Spleen (tissue), 7 donors: ENCODE data around the gene KLHDC2.
"Not testable (repeated sequence)": the region's sequence is repeated elsewhere in the genome, so short reads cannot be mapped to it uniquely, and the experiment has no call there.

Source experiments
- CTCF ChIP-seq, 11 experiments: fragments of 200-600 bp in 7 of 11; fragments of 450-650 bp in 4 of 11; sonication (generic) in 4 of 11; IDR thresholded peaks in 8 of 11; conservative IDR thresholded peaks in 3 of 11; 1 replicate in 7 of 11; 2 replicates in 4 of 11; pipeline versions ENCODE4 v1.4.0 to v1.8.0; 2016 to 2021; ENCODE audit warnings: antibody characterized with exemption in 11 of 11, inconsistent platforms in 4 of 11, mild to moderate bottlenecking in 1 of 11
- POLR2A ChIP-seq, 3 donors: fragments of 450-650 bp; IDR thresholded peaks; one replicate each; pipeline ENCODE4 v1.5.1; 2017; ENCODE audit warnings: antibody characterized with exemption in 3 of 3, mild to moderate bottlenecking in 1 of 3
- donor health status: DM: no; HTN: no; CAD: no; lungs with moderate emphysema.
- donor health status: DM: no; HTN: no; CAD: no.
- donor health status: DM: no; HTN: no; CAD: no.

- not testable (repeated sequence) for TF ChIP-seq POLR2A (IDR thresholded peaks at IDR 0.05); CTCF (IDR thresholded peaks at IDR 0.05 in 8 of 11, conservative IDR thresholded peaks at IDR 0.05 in 3 of 11)
These were observed 32.3 kb upstream of the KLHDC2 start for GRCh38 chr14:49735669-49736068.
